HG03025 (cell line): Measurements from ENCODE around the gene SLC26A4.

ENCODE experiments used
- ATAC-seq: cut with Tn5 transposase; IDR thresholded peaks from one replicate; pipeline ENCODE4 v1.9.1; 2021; ENCODE audit warnings: mild to moderate bottlenecking, moderate library complexity; ENCODE audit not compliant: unreplicated experiment, low FRiP score

SLC26A4 gene

GRCh38 chr7:107692501-107692900 is 31.9 kb downstream of the SLC26A4 start:
- no peak for ATAC-seq

GRCh38 chr7:107693396-107693795 is 32.8 kb downstream of the SLC26A4 start:
- ATAC-seq = no peak

- no peak for ATAC-seq
These were observed 33.8 kb downstream of the SLC26A4 start for GRCh38 chr7:107694386-107694785.

GRCh38 chr7:107696330-107696946 is 35.8 kb downstream of the SLC26A4 start:
- ATAC-seq = no peak

- ATAC-seq = no peak
These were observed 36.9 kb downstream of the SLC26A4 start for GRCh38 chr7:107697321-107698049.

GRCh38 chr7:107700570-107700969 is 39.9 kb downstream of the SLC26A4 start:
- ATAC-seq = no peak

- no peak for ATAC-seq
These were observed 40.6 kb downstream of the SLC26A4 start for GRCh38 chr7:107701191-107701590.

- no peak for ATAC-seq
These were observed 42.6 kb downstream of the SLC26A4 start for GRCh38 chr7:107703219-107703618.

- ATAC-seq = no peak
These were observed 43.2 kb downstream of the SLC26A4 start for GRCh38 chr7:107703872-107704271.

GRCh38 chr7:107708956-107709355 is 48.3 kb downstream of the SLC26A4 start:
- no peak for ATAC-seq

- ATAC-seq = no peak
These were observed 50.7 kb downstream of the SLC26A4 start for GRCh38 chr7:107711301-107711700.

GRCh38 chr7:107712025-107712424 is 51.4 kb downstream of the SLC26A4 start:
- ATAC-seq = no peak

- no peak for ATAC-seq
These were observed 52.3 kb downstream of the SLC26A4 start for GRCh38 chr7:107712896-107713295.

- no peak for ATAC-seq
These were observed 54.9 kb downstream of the SLC26A4 start for GRCh38 chr7:107715531-107715930.

GRCh38 chr7:107718456-107719193 is 58.0 kb downstream of the SLC26A4 start:
- no peak for ATAC-seq

GRCh38 chr7:107721286-107721685 is 60.7 kb downstream of the SLC26A4 start:
- ATAC-seq = no peak

GRCh38 chr7:107723255-107723654 is 62.6 kb downstream of the SLC26A4 start:
- no peak for ATAC-seq

- no peak for ATAC-seq
These were observed 64.6 kb downstream of the SLC26A4 start for GRCh38 chr7:107725138-107725740.

GRCh38 chr7:107726356-107727130 is 65.9 kb downstream of the SLC26A4 start:
- no peak for ATAC-seq

- ATAC-seq = no peak
These were observed 67.6 kb downstream of the SLC26A4 start for GRCh38 chr7:107728276-107728675.
